ENCODE data around the gene PTPRT. TPM values are rescaled to one million over a fixed set of nuclear protein-coding genes. Genes with fewer than 3 reads are reported as not detected.

Gene PTPRT
- polyA plus RNA-seq, 1 of the 3 experiments (the other 2 are of a cell fraction) = not detected

GRCh38 chr20:43022081-43022480 lies 167.6 kb downstream of the PTPRT start:
- Histone ChIP-seq H3K4me1 (ENCODE audit: control insufficient read depth in 1 of 2, insufficient read depth in 2 of 2, low read depth in 1 of 2, low read length in 1 of 2) (no peaks in the 10 kb centered on the region), H3K79me2 (ENCODE audit: insufficient read depth) (no peaks in the 10 kb centered on the region), H2AFZ (ENCODE audit: low read depth) (no peak overlapping the region), H3K9ac (no peak overlapping the region), H3K36me3 (replicated peaks in 1 of 2; ENCODE audit: control insufficient read depth in 1 of 2, insufficient read depth in 2 of 2, low read length in 1 of 2) (no peaks in the 10 kb centered on the region), H4K20me1 (ENCODE audit: insufficient read depth) (no peaks in the 10 kb centered on the region), H3K27ac (ENCODE audit: low read depth in 2 of 2, low read length in 1 of 2) (no peak overlapping the region), H3K9me3 (no peaks in the 10 kb centered on the region), H3K27me3 (ENCODE audit: insufficient read depth) (no peaks in the 10 kb centered on the region), H3K4me3 (ENCODE audit: low read depth in 2 of 2, low read length in 1 of 2) (no peak overlapping the region), H3K9me2 (no peaks in the 10 kb centered on the region), H3F3A (replicated peaks; ENCODE audit: insufficient read depth) (no peaks in the 10 kb centered on the region), H3K4me2 (no peak overlapping the region)
- POLR2A ChIA-PET = no interaction called here
- DNase-seq = no peak
- no peak for TF ChIP-seq GABPA (IDR thresholded peaks at IDR 0.05; ENCODE audit: low read depth)
- CTCF ChIA-PET = no interaction called here
- WGBS (ENCODE audit: low lambda C conversion rate) = 31% methylated on average over 2 of the region's 2 CpGs

GRCh38 chr20:43017241-43018030 lies 172.3 kb downstream of the PTPRT start:
- Histone ChIP-seq H3K36me3 (replicated peaks in 1 of 2; ENCODE audit: control insufficient read depth in 1 of 2, insufficient read depth in 2 of 2, low read length in 1 of 2) (no peaks in the 10 kb centered on the region), H3K4me2 (no peak overlapping the region), H4K20me1 (ENCODE audit: insufficient read depth) (no peaks in the 10 kb centered on the region), H3K4me3 (ENCODE audit: low read depth in 2 of 2, low read length in 1 of 2) (no peak overlapping the region), H3K4me1 (ENCODE audit: control insufficient read depth in 1 of 2, insufficient read depth in 2 of 2, low read depth in 1 of 2, low read length in 1 of 2) (no peaks in the 10 kb centered on the region; a peak in 1 of 4 replicates), H3K79me2 (ENCODE audit: insufficient read depth) (no peaks in the 10 kb centered on the region), H3K9ac (no peak overlapping the region), H3K27me3 (ENCODE audit: insufficient read depth) (no peaks in the 10 kb centered on the region), H3F3A (replicated peaks; ENCODE audit: insufficient read depth) (no peaks in the 10 kb centered on the region), H3K9me3 (no peaks in the 10 kb centered on the region), H2AFZ (ENCODE audit: low read depth) (no peak overlapping the region), H3K9me2 (no peaks in the 10 kb centered on the region), H3K27ac (ENCODE audit: low read depth in 2 of 2, low read length in 1 of 2) (no peak overlapping the region)
- DNase-seq = no peak
- ChIA-PET POLR2A (no interaction called here), CTCF (no interaction called here)
- 18% methylated on average over 13 of the region's 13 CpGs for WGBS (ENCODE audit: low lambda C conversion rate)
- TF ChIP-seq NRF1 (IDR thresholded peaks at IDR 0.05; ENCODE audit: low read depth, low read length) = no peak

- Histone ChIP-seq H3K27me3 (ENCODE audit: insufficient read depth) (no peaks in the 10 kb centered on the region), H4K20me1 (ENCODE audit: insufficient read depth) (no peaks in the 10 kb centered on the region), H3K9me3 (no peaks in the 10 kb centered on the region), H3K4me3 (ENCODE audit: low read depth in 2 of 2, low read length in 1 of 2) (no peak overlapping the region), H3K9me2 (no peaks in the 10 kb centered on the region), H3K4me1 (ENCODE audit: control insufficient read depth in 1 of 2, insufficient read depth in 2 of 2, low read depth in 1 of 2, low read length in 1 of 2) (no peaks in the 10 kb centered on the region; a peak in 1 of 4 replicates), H3K27ac (ENCODE audit: low read depth in 2 of 2, low read length in 1 of 2) (no peak overlapping the region), H2AFZ (ENCODE audit: low read depth) (no peak overlapping the region), H3K9ac (no peak overlapping the region), H3K79me2 (ENCODE audit: insufficient read depth) (no peaks in the 10 kb centered on the region), H3K4me2 (no peak overlapping the region), H3F3A (replicated peaks; ENCODE audit: insufficient read depth) (no peaks in the 10 kb centered on the region), H3K36me3 (replicated peaks in 1 of 2; ENCODE audit: control insufficient read depth in 1 of 2, insufficient read depth in 2 of 2, low read length in 1 of 2) (no peaks in the 10 kb centered on the region)
- no peak for DNase-seq
- 16% methylated on average over 4 of the region's 4 CpGs for WGBS (ENCODE audit: low lambda C conversion rate)
- ChIA-PET POLR2A (no interaction called here), CTCF (no interaction called here)
- TF ChIP-seq CHD2 (IDR thresholded peaks at IDR 0.05; ENCODE audit: low read length, partially characterized antibody) (no peak), RFX5 (IDR thresholded peaks at IDR 0.05; ENCODE audit: low read length) (no peak), EZH2phosphoT487 (IDR thresholded peaks at IDR 0.05; ENCODE audit: borderline replicate concordance, low read depth) (no peak), TEAD4 (IDR thresholded peaks at IDR 0.05; ENCODE audit: borderline replicate concordance, insufficient read depth) (no peak), FOXJ3 (CRISPR knock-in tag; IDR thresholded peaks at IDR 0.05) (no peak), USF2 (IDR thresholded peaks at IDR 0.05; ENCODE audit: borderline replicate concordance, low read depth, low read length) (no peak), NFIC (IDR thresholded peaks at IDR 0.05; ENCODE audit: borderline replicate concordance) (no peak), SMC3 (IDR thresholded peaks at IDR 0.05; ENCODE audit: low read depth, low read length) (no peak), RAD21 (IDR thresholded peaks at IDR 0.05; ENCODE audit: low read length) (no peak), SIN3A (IDR thresholded peaks at IDR 0.05; ENCODE audit: borderline replicate concordance, low read depth, low read length) (no peak), JUND (IDR thresholded peaks at IDR 0.05) (no peak), REST (IDR thresholded peaks at IDR 0.05; ENCODE audit: low read depth, low read length) (no peak), GATA2 (CRISPR knock-in tag; IDR thresholded peaks at IDR 0.05) (no peak), PBX3 (IDR thresholded peaks at IDR 0.05) (no peak), YY1 (IDR thresholded peaks at IDR 0.05; ENCODE audit: low read depth) (no peak), MEF2A (IDR thresholded peaks at IDR 0.05; ENCODE audit: borderline replicate concordance, low read depth) (no peak)
Observed at GRCh38 chr20:43016257-43016656, 173.4 kb downstream of the PTPRT start.

All from SK-N-SH (cell line).